Neuronal stem cell (in vitro differentiated cells): ENCODE measurements around the gene PEAR1.

Experiments used
- DNase-seq: peaks from one replicate; pipeline ENCODE4 v3.0.0-alpha.2; 2013; ENCODE audit warnings: low spot score
- H2AFZ ChIP-seq: one replicate; pipeline ENCODE4 v1.6.1; 2013; ENCODE audit warnings: mild to moderate bottlenecking, low read length, inconsistent platforms
- H2AK5ac ChIP-seq: 2 replicates; pipeline ENCODE4 v1.6.1; 2013; ENCODE audit warnings: low read depth, mild to moderate bottlenecking, inconsistent platforms, low read length, moderate library complexity, mixed read lengths
- H2BK120ac ChIP-seq: 2 replicates; pipeline ENCODE4 v1.6.1; 2013; ENCODE audit warnings: low read depth, mild to moderate bottlenecking, inconsistent platforms, low read length, moderate library complexity, mixed read lengths
- H2BK12ac ChIP-seq: one replicate; pipeline ENCODE4 v1.6.1; 2013; ENCODE audit warnings: low read length, inconsistent platforms
- H2BK15ac ChIP-seq: 2 replicates; pipeline ENCODE4 v1.6.1; 2013; ENCODE audit warnings: mild to moderate bottlenecking, low read length, inconsistent platforms, mixed read lengths
- H2BK5ac ChIP-seq: one replicate; pipeline ENCODE4 v1.6.1; 2013; ENCODE audit warnings: inconsistent platforms, mild to moderate bottlenecking, low read length, moderate library complexity
- H3K14ac ChIP-seq: one replicate; pipeline ENCODE4 v1.6.1; 2013; ENCODE audit warnings: low read length, inconsistent platforms
- H3K18ac ChIP-seq: 2 replicates; pipeline ENCODE4 v1.6.1; 2013; ENCODE audit warnings: low read length, inconsistent platforms
- H3K23ac ChIP-seq: 2 replicates; pipeline ENCODE4 v1.6.1; 2013; ENCODE audit warnings: low read depth, mild to moderate bottlenecking, mixed read lengths, low read length, inconsistent platforms; ENCODE audit not compliant: poor library complexity
- H3K27ac ChIP-seq: replicated peaks from 3 replicates; pipeline ENCODE4 v1.5.1; 2013; ENCODE audit warnings: low read length, inconsistent platforms
- H3K27me3 ChIP-seq, 3 experiments: 2 replicates each; pipeline ENCODE4 v1.6.1; 2013; ENCODE audit warnings: low read length in 3 of 3, mild to moderate bottlenecking in 2 of 3, inconsistent platforms in 1 of 3, low read depth in 1 of 3, mixed read lengths in 1 of 3, moderate library complexity in 1 of 3; ENCODE audit not compliant: control insufficient read depth in 3 of 3, insufficient read depth in 3 of 3
- H3K36me3 ChIP-seq, 2 donors: replicated peaks in 1 of 2; 2 replicates each; pipeline ENCODE4 v1.6.1; 2013; ENCODE audit warnings: low read length in 2 of 2; ENCODE audit not compliant: control insufficient read depth in 2 of 2, insufficient read depth in 2 of 2
- H3K4ac ChIP-seq: 2 replicates; pipeline ENCODE4 v1.6.1; 2013; ENCODE audit warnings: inconsistent platforms, mild to moderate bottlenecking, low read length, moderate library complexity
- H3K4me1 ChIP-seq, 2 donors: 1 replicate in 1 of 2; 2 replicates in 1 of 2; pipeline ENCODE4 v1.6.1; 2013; ENCODE audit warnings: low read length in 2 of 2, low read depth in 1 of 2; ENCODE audit not compliant: control insufficient read depth in 2 of 2, insufficient read depth in 1 of 2
- H3K4me2 ChIP-seq: one replicate; pipeline ENCODE4 v1.6.1; 2013; ENCODE audit warnings: mild to moderate bottlenecking, low read length, inconsistent platforms; ENCODE audit not compliant: insufficient read depth, poor library complexity, severe bottlenecking
- H3K4me3 ChIP-seq, 2 donors: 2 replicates each; pipeline ENCODE4 v1.5.1; 2013; ENCODE audit warnings: low read length in 2 of 2, mild to moderate bottlenecking in 2 of 2, inconsistent platforms in 1 of 2, moderate library complexity in 1 of 2
- H3K79me1 ChIP-seq: one replicate; pipeline ENCODE4 v1.6.1; 2013; ENCODE audit warnings: low read depth, mild to moderate bottlenecking, inconsistent platforms, low read length, moderate library complexity
- H3K9ac ChIP-seq: one replicate; pipeline ENCODE4 v1.6.1; 2013; ENCODE audit warnings: mild to moderate bottlenecking, low read depth, low read length, inconsistent platforms; ENCODE audit not compliant: poor library complexity
- H3K9me3 ChIP-seq, 2 donors: replicated peaks in 1 of 2; 2 replicates each; pipeline versions ENCODE3 to v1.6.1; 2013; ENCODE audit warnings: low read length in 2 of 2, mild to moderate bottlenecking in 2 of 2, inconsistent platforms in 1 of 2, low read depth in 1 of 2, mixed read lengths in 1 of 2, moderate library complexity in 1 of 2; ENCODE audit not compliant: control insufficient read depth in 2 of 2, insufficient read depth in 1 of 2
- H4K8ac ChIP-seq: one replicate; pipeline ENCODE4 v1.6.1; 2013; ENCODE audit warnings: low read depth, mild to moderate bottlenecking, inconsistent platforms, low read length, moderate library complexity
- H4K91ac ChIP-seq: one replicate; pipeline ENCODE4 v1.6.1; 2013; ENCODE audit warnings: low read length, low read depth, mild to moderate bottlenecking, inconsistent platforms; ENCODE audit not compliant: poor library complexity
- WGBS, 2 donors: extraction: QIAGEN DNeasy Blood & Tissue Kit; methylation state at CpG; one replicate each; pipeline ENCODE4 v1.1.7; 2013; ENCODE audit warnings: missing lambda C conversion rate in 2 of 2, mixed read lengths in 1 of 2; ENCODE audit not compliant: insufficient read length in 2 of 2, insufficient replicate concordance in 1 of 2; ENCODE audit errors: extremely low coverage in 2 of 2; 5-methylcytosine and 5-hydroxymethylcytosine counted together

Gene PEAR1

GRCh38 chr1:156884560-156885184, 8.8 kb upstream of the PEAR1 start:
- H4K91ac ChIP-seq = no peak overlapping the region
- H2BK120ac ChIP-seq = no peak overlapping the region
- H3K14ac ChIP-seq = no peak overlapping the region
- H2BK15ac ChIP-seq = no peak overlapping the region
- no peak overlapping the region for H2BK12ac ChIP-seq
- WGBS, 2 donors = no CpG with 5 or more reads among the region's 10 CpGs
- H3K36me3 ChIP-seq = no peaks in the 10 kb centered on the region
- no peak overlapping the region for H2AK5ac ChIP-seq
- no peak overlapping the region for H2AFZ ChIP-seq
- peaks cover 5 to 20% of the 10 kb centered on the region in 2 donors for H3K4me1 ChIP-seq
- H3K4me2 ChIP-seq = no peak overlapping the region
- no peak overlapping the region for H2BK5ac ChIP-seq
- no peak overlapping the region for H3K23ac ChIP-seq
- no peak overlapping the region for H3K4ac ChIP-seq
- peak overlapping the region; percentile 22 for H3K18ac ChIP-seq
- H3K79me1 ChIP-seq = no peaks in the 10 kb centered on the region
- H3K9ac ChIP-seq = no peak overlapping the region
- H3K9me3 ChIP-seq = no peaks in the 10 kb centered on the region
- H3K27me3 ChIP-seq = peaks cover 0 to 87% (median 0%) of the 10 kb centered on the region in 3 experiments
- no peak overlapping the region for H4K8ac ChIP-seq
- DNase-seq = no peak
- H3K4me3 ChIP-seq = no peak overlapping the region
- no peak overlapping the region for H3K27ac ChIP-seq

DNA sequence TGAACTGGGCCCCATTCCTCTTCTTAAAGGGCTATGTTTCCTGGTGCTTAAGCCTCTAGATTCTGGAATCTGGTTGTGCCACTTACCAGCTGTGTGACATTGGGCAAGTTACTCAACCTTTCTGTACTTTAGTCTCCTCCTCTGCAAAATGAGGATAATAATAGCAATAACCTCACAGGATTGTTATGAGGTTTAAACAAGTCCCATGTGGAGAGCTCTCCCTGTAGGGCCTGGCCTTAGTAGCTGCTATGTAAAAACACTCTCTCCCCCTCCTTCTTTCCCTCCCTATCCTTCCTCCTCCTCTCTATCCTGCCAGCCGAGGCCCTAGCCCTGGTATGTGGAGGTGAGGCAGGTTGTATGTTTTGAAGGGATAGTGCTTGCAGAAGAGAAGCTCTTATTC, 8.2 kb upstream of the PEAR1 start:
- no peak overlapping the region for H3K9ac ChIP-seq
- no peak overlapping the region for H2BK12ac ChIP-seq
- H3K9me3 ChIP-seq = no peaks in the 10 kb centered on the region
- H2BK120ac ChIP-seq = no peak overlapping the region
- no peaks in the 10 kb centered on the region for H3K36me3 ChIP-seq
- peaks cover 5 to 20% of the 10 kb centered on the region in 2 donors for H3K4me1 ChIP-seq
- H3K79me1 ChIP-seq = no peaks in the 10 kb centered on the region
- H2BK15ac ChIP-seq = no peak overlapping the region
- WGBS, 2 donors = no CpG with 5 or more reads among the region's 1 CpG
- no peak overlapping the region for H2AK5ac ChIP-seq
- H2BK5ac ChIP-seq = no peak overlapping the region
- H3K4me3 ChIP-seq = no peak overlapping the region
- H3K14ac ChIP-seq = no peak overlapping the region
- H4K8ac ChIP-seq = no peak overlapping the region
- no peak overlapping the region for H2AFZ ChIP-seq
- no peak overlapping the region for H3K4me2 ChIP-seq
- no peak for DNase-seq
- H4K91ac ChIP-seq = no peak overlapping the region
- H3K27ac ChIP-seq = no peak overlapping the region
- no peak overlapping the region for H3K18ac ChIP-seq
- no peak overlapping the region for H3K23ac ChIP-seq
- H3K4ac ChIP-seq = no peak overlapping the region
- H3K27me3 ChIP-seq = peaks cover 0 to 81% (median 0%) of the 10 kb centered on the region in 3 experiments

GRCh38 chr1:156885880-156886355, 7.6 kb upstream of the PEAR1 start:
- WGBS, 2 donors = no CpG with 5 or more reads among the region's 13 CpGs
- Histone ChIP-seq H3K14ac (no peak overlapping the region), H3K23ac (no peak overlapping the region), H3K4ac (no peak overlapping the region), H2AFZ (no peak overlapping the region), H2BK120ac (no peak overlapping the region), H3K4me3 (no peak overlapping the region), H4K91ac (no peak overlapping the region), H2BK15ac (no peak overlapping the region), H3K79me1 (no peaks in the 10 kb centered on the region), H2BK5ac (no peak overlapping the region), H3K4me1 (peaks cover 5 to 20% of the 10 kb centered on the region in 2 donors), H2BK12ac (no peak overlapping the region), H3K27me3 (peaks cover 0 to 77% (median 2%) of the 10 kb centered on the region in 3 experiments), H3K4me2 (no peak overlapping the region), H2AK5ac (no peak overlapping the region), H3K18ac (no peak overlapping the region), H4K8ac (no peak overlapping the region), H3K27ac (no peak overlapping the region), H3K9me3 (no peaks in the 10 kb centered on the region), H3K9ac (no peak overlapping the region), H3K36me3 (no peaks in the 10 kb centered on the region)
- DNase-seq = no peak

DNA sequence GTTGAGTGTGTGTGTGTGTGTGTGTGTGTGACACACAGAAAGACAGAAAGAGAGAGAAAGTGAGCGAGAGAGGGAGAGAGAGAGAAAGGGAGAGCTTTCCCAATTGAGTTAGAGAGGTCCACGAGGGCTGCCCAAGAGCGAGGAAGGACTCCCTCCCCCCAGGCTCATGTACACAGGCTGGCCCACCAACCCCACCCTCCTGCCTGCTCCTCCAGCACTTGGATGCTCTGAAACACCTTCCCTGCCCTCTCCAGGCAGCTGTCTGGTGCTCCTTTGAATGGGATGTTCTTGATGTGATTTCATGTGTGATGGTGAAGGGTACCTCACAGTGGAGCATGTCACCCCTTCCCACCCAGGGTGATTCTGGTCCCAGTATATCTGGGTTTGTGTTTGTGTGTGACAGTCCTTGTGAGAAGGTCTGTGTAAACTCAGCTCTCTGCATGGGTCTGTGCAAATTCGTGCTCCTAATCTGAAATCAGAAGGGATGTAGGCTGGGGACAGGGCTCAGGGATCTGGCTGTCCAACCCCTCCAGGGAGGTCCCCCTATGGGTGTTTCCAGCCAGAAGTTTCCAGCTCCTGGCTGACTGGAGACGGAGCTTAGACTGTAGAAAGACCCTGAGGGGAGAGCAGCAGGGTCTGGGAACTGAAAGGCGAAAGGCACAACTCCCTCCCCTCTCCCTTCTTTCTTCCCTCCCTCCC, 6.8 kb upstream of the PEAR1 start:
- peaks cover 5 to 20% of the 10 kb centered on the region in 2 donors for H3K4me1 ChIP-seq
- no peak overlapping the region for H3K4me3 ChIP-seq
- H2BK12ac ChIP-seq = no peak overlapping the region
- DNase-seq = no peak
- no peak overlapping the region for H4K8ac ChIP-seq
- H2AFZ ChIP-seq = no peak overlapping the region
- no peaks in the 10 kb centered on the region for H3K36me3 ChIP-seq
- no peak overlapping the region for H3K9ac ChIP-seq
- H3K4me2 ChIP-seq = no peak overlapping the region
- no peak overlapping the region for H2BK120ac ChIP-seq
- no CpG with 5 or more reads among the region's 6 CpGs for WGBS, 2 donors
- no peak overlapping the region for H4K91ac ChIP-seq
- H2BK5ac ChIP-seq = no peak overlapping the region
- H3K9me3 ChIP-seq = no peaks in the 10 kb centered on the region
- H3K14ac ChIP-seq = no peak overlapping the region
- H2BK15ac ChIP-seq = no peak overlapping the region
- no peak overlapping the region for H2AK5ac ChIP-seq
- H3K4ac ChIP-seq = no peak overlapping the region
- H3K27ac ChIP-seq = no peak overlapping the region
- peaks cover 0 to 77% (median 10%) of the 10 kb centered on the region in 3 experiments for H3K27me3 ChIP-seq
- peak overlapping the region; percentile 9 for H3K23ac ChIP-seq
- H3K18ac ChIP-seq = peak overlapping the region; percentile 32
- no peaks in the 10 kb centered on the region for H3K79me1 ChIP-seq
